PFSK-1 (cell line): ENCODE measurements around the gene TAF5L.

Experiments
- FOXP2 ChIP-seq: optimal IDR thresholded peaks from 2 replicates; pipeline ENCODE3; 2011; ENCODE audit warnings: borderline replicate concordance, control low read depth, inconsistent platforms; ENCODE audit not compliant: insufficient read depth; ENCODE audit errors: extremely low read length, extremely low read depth
- POLR2AphosphoS5 ChIP-seq: IDR thresholded peaks from 2 replicates; pipeline ENCODE4 v1.6.1; 2012; ENCODE audit warnings: low read depth, mild to moderate bottlenecking, control low read depth, low read length, moderate library complexity
- SIN3A ChIP-seq: IDR thresholded peaks from 2 replicates; pipeline ENCODE4 v1.6.1; 2012; ENCODE audit warnings: mild to moderate bottlenecking, low read length, moderate library complexity, borderline replicate concordance; ENCODE audit not compliant: insufficient read depth
- TAF1 ChIP-seq: IDR thresholded peaks from 2 replicates; pipeline ENCODE4 v1.6.1; 2012; ENCODE audit warnings: low read length, control low read depth, borderline replicate concordance; ENCODE audit not compliant: insufficient read depth
- TF ChIP-seq, protein P1 (sequence below), 2 experiments: IDR thresholded peaks; 2 replicates each; pipeline versions ENCODE4 v1.6.1 to v1.8.0; 2011 to 2012; ENCODE audit warnings: low read depth in 2 of 2, low read length in 2 of 2, control low read depth in 1 of 2, inconsistent platforms in 1 of 2, mild to moderate bottlenecking in 1 of 2, moderate library complexity in 1 of 2; ENCODE audit not compliant: insufficient read depth in 1 of 2

TAF5L gene

DNA sequence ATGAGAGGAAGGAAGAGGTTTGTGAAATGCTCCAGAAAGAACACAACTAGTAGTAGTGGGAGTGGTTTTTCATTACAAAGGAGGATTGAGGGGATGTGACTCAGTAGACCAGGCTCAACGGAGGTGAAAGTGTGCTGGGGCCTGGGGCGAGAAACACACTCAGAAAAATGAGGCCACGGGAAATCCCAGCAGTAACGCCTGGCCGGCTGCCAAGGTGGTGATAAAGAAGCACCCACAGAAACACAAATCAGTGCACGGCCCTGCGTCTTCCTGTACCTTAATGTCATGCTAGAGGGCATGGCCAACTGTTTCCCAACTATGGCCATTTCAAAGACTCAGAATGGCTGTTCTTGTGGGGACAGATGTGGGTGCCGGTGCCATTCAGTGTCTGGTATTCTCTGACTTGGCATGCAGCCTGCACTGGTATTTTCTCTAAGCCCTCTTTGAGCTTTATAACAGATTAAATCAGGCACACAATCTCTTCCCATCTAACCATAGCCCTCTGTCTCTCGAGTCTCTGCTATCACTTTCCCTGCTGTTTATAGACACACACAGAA lies 38.3 kb upstream of the TAF5L start:
- TF ChIP-seq TAF1 (no peak), POLR2AphosphoS5 (no peak)
- TF ChIP-seq, protein P1, sequence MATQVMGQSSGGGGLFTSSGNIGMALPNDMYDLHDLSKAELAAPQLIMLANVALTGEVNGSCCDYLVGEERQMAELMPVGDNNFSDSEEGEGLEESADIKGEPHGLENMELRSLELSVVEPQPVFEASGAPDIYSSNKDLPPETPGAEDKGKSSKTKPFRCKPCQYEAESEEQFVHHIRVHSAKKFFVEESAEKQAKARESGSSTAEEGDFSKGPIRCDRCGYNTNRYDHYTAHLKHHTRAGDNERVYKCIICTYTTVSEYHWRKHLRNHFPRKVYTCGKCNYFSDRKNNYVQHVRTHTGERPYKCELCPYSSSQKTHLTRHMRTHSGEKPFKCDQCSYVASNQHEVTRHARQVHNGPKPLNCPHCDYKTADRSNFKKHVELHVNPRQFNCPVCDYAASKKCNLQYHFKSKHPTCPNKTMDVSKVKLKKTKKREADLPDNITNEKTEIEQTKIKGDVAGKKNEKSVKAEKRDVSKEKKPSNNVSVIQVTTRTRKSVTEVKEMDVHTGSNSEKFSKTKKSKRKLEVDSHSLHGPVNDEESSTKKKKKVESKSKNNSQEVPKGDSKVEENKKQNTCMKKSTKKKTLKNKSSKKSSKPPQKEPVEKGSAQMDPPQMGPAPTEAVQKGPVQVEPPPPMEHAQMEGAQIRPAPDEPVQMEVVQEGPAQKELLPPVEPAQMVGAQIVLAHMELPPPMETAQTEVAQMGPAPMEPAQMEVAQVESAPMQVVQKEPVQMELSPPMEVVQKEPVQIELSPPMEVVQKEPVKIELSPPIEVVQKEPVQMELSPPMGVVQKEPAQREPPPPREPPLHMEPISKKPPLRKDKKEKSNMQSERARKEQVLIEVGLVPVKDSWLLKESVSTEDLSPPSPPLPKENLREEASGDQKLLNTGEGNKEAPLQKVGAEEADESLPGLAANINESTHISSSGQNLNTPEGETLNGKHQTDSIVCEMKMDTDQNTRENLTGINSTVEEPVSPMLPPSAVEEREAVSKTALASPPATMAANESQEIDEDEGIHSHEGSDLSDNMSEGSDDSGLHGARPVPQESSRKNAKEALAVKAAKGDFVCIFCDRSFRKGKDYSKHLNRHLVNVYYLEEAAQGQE (IDR thresholded peaks at IDR 0.05; ENCODE audit: insufficient read depth in 1 of 2, low read depth in 2 of 2, low read length in 2 of 2) = 0 out of 4 replicates have a peak, but pooled peaks of 1 of the 2 experiments have one; percentile 21

DNA sequence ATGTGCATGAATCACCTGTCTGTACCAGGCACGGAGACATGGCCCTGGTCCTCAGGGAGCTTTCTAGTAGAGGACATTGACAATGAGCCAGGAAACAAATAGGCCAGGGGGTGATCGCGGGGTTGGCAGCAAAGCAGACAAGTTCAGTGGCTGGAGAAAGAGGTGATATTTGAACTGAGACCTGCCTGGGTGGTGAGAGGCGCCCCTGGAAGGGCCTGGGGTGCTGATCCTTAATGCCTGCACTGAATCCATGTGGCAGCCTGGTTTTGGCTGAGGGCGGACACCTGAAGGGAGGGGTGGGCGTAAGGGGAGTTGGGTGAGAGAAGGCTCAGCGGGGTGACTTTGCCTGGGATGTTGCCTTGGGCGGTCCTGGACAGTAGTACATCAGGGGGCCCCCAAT lies 36.0 kb upstream of the TAF5L start:
- no peak for TF ChIP-seq FOXP2
- TF ChIP-seq POLR2AphosphoS5 = no peak
- no peak for TF ChIP-seq TAF1
- TF ChIP-seq SIN3A = no peak
- TF ChIP-seq, protein P1 (IDR thresholded peaks at IDR 0.05; ENCODE audit: insufficient read depth in 1 of 2, low read depth in 2 of 2, low read length in 2 of 2) = no peak

DNA sequence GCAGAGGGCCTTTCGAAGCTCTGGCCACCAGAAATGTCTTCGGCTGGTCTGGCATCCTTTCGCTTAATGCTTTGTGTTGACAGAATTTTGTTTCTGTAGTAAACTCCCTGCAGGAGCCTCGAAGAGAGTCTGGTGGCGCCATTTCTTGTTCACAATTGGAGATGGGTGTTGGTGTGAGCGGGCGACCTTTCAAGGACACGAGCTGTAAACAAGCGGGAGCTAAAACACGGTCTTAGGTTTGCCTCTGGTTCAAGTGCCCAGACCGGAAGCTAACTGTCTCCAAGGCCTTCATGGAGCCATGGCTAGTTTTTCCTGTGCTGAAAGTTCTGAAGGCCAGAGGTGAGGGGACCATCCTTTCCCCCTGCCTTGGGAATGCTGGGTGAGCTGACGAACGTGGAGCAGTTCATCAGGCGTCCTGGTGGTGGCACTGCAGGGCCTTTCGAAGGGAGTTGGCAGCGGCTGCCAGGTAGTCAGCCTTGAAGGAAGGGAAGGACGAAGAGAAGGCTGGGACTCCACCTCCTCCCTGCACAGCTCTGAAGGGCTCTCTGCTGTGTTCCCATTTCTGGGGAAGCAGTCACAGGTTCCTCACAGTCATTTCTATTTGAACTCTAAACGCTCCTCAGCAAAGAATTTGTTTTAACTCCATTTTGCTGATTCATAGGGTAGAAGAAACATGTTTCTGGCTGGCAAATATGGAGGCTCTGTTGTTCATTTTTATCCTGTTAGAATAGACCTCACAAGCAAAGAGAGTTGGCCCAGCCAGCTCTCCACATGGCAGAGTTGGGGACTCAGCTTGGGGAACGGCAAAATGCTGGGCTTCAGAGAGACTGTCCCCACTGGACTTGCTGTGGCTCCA lies 35.3 kb upstream of the TAF5L start:
- TF ChIP-seq SIN3A = no peak
- peak; percentile 26; the same call in 1 of the 2 replicates for TF ChIP-seq TAF1
- peak; percentile 62 for TF ChIP-seq FOXP2

DNA sequence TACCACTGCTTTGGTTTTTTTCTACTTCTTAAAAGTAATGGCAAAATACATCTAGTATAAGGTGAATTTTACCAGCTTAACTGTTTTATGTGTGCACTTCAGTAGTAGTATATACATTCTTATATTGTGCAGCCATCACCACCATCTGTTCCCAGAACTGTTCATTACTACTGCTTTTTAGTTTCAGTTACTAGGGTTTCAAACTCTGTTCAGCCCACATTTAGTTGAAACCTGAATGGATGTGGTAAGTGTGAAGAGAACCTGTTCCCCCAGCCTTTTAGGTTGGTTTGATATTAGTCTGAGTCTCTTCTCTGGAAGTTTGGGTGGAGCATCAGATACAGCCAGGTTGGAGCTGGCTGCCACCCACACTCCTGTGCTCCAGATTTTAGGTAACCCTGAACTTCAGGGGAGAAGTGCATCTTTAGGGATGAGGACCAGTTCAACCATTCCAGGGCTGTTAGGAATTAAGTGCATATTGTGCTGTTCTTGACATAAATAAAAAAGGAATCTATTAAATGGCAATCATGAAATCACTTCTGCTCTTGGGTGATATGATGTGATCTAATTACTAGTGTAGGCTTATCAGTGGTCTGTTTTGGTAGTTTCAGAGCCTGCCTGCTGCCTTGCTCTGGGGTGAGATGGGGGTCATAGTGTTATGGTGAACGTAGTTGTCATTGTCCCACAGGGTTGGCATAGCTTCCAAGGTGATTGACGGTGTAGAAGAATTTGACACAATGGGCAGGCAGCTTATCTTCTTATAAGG lies 32.3 kb upstream of the TAF5L start:
- TF ChIP-seq, protein P1 (IDR thresholded peaks at IDR 0.05; ENCODE audit: insufficient read depth in 1 of 2, low read depth in 2 of 2, low read length in 2 of 2) = no peak
- TF ChIP-seq FOXP2 (no peak), SIN3A (no peak), TAF1 (no peak), POLR2AphosphoS5 (no peak)

DNA sequence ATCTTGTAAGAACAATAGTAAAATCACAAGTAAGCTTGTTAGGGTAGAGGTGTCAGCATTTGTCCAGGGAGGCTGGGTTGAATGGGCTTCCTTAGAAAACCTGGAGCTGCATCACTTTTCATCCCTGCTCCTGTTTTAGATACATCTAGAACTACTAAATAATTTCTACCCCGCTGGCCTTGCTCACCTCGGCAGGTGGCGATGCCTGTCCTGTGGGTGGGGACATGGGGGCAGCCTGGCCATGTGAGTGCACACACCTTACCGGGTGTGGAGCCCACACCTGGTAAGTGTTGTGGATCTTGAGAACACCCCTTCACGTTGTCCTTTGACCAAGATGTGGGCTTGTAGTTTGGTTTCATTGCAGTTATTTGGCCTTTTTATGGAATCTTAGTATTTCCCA lies 29.9 kb upstream of the TAF5L start:
- TF ChIP-seq POLR2AphosphoS5 (no peak), SIN3A (no peak), FOXP2 (no peak), TAF1 (no peak)
- TF ChIP-seq, protein P1 (IDR thresholded peaks at IDR 0.05; ENCODE audit: insufficient read depth in 1 of 2, low read depth in 2 of 2, low read length in 2 of 2) = no peak
